SKM-1 (cell line): ENCODE results near the gene SEZ6.

Experiments used
- DNase-seq: peaks from one replicate; lab custom pipeline; 2025; ENCODE audit not compliant: unreplicated experiment; lab: John Stamatoyannopoulos, UW

Gene SEZ6, protein sequence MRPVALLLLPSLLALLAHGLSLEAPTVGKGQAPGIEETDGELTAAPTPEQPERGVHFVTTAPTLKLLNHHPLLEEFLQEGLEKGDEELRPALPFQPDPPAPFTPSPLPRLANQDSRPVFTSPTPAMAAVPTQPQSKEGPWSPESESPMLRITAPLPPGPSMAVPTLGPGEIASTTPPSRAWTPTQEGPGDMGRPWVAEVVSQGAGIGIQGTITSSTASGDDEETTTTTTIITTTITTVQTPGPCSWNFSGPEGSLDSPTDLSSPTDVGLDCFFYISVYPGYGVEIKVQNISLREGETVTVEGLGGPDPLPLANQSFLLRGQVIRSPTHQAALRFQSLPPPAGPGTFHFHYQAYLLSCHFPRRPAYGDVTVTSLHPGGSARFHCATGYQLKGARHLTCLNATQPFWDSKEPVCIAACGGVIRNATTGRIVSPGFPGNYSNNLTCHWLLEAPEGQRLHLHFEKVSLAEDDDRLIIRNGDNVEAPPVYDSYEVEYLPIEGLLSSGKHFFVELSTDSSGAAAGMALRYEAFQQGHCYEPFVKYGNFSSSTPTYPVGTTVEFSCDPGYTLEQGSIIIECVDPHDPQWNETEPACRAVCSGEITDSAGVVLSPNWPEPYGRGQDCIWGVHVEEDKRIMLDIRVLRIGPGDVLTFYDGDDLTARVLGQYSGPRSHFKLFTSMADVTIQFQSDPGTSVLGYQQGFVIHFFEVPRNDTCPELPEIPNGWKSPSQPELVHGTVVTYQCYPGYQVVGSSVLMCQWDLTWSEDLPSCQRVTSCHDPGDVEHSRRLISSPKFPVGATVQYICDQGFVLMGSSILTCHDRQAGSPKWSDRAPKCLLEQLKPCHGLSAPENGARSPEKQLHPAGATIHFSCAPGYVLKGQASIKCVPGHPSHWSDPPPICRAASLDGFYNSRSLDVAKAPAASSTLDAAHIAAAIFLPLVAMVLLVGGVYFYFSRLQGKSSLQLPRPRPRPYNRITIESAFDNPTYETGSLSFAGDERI

DNA sequence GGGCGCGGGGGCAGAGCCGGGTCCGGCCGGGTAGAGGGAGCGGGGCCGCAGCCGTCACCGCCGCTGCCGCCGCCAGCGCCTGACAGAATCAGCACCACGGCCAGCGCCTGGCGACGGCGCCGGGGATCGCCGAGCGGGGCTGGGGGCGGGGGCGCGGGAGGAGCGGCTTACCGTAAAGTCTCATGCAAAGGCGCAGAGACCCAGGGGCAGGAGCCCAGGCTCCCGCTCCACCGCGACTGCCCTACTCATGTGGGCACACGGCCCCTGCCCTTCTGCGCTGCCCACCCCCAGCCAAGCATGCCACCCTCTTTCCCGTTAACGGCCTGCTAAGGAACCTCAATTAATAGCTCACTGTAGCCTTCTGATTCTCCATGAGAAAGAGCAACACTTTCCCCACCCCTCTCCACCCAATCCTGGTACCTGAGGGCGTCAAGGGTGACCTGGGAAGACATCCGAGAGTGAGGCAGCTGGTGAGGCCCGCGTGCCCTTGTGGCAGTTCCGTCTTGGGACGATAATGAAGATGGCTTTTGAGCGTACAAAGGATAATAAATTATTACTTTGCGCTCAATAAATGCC lies at the start of gene SEZ6:
TSS of gene SEZ6 (minus strand) at position 98 of the 576 bp plus-strand sequence. CDS start 164 bp downstream, outside the sequence.
- DNase-seq, result no peak

DNA sequence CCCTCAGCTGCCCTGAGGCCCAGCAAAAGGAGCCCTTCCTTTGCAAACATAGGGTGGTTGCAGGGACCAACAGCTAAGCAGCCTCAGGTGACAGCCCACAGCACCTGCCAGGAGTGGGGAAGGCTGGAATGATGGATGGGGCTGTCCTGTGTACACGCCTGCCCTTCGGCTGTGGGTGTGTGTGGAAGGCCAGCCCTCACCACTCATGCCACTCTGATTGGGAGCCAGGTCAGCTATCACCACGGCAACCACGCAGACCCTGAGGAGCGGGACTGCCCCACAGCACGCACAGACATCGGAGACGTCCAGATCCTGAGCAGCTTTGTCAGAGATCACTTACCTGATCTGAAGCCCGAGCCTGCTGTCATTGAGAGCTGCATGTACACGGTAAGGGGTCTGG lies 49.0 kb upstream of the SEZ6 start:
- no peak for DNase-seq

DNA sequence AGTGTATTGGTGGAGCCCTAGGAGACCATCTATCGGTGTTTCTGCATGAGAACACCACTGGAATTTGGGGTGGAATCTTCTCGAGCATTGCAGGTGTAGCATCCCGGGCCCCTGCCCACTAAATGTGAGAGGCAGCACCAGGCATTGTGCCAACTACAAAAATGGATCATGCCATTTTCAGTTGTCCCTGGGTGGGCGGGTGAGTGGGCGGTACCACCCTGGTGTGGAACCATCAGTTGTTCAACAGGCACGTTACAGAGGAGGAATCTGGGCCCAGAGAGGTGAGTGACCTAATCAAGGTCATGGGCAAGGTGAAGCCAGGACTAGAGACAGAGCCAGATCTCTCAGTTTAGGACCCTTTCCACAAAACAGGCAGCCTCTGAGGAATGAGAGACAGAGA lies 45.9 kb upstream of the SEZ6 start:
- DNase-seq, result no peak

- DNase-seq, result no peak
Measured at GRCh38 chr17:29051194-29051593, 45.4 kb upstream of the SEZ6 start.

DNA sequence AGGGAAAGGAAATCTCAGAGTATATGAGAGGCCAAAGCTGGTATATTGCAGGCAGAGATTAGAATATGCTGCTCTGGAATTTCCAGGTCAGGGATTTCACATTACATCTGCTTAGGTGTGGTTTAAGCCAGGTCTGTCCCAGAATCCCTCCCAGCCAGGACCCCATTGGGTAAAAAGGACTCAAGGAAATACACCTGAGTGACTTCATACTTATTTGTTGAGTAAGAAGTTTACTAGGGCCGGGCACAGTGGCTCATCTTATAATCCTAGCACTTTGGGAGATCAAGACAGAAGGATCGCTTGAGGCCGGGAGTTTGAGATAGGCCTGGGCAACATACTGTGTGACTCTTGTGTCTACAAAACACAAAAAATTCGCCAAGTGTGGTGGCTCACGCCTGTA lies 44.3 kb upstream of the SEZ6 start:
- no peak for DNase-seq

- DNase-seq, result no peak
Measured at GRCh38 chr17:29049541-29050145, 43.8 kb upstream of the SEZ6 start.

GRCh38 chr17:29048440-29049368 lies 42.9 kb upstream of the SEZ6 start:
- DNase-seq, result no peak

- no peak for DNase-seq
Measured at GRCh38 chr17:29046473-29046839, 40.6 kb upstream of the SEZ6 start.

DNA sequence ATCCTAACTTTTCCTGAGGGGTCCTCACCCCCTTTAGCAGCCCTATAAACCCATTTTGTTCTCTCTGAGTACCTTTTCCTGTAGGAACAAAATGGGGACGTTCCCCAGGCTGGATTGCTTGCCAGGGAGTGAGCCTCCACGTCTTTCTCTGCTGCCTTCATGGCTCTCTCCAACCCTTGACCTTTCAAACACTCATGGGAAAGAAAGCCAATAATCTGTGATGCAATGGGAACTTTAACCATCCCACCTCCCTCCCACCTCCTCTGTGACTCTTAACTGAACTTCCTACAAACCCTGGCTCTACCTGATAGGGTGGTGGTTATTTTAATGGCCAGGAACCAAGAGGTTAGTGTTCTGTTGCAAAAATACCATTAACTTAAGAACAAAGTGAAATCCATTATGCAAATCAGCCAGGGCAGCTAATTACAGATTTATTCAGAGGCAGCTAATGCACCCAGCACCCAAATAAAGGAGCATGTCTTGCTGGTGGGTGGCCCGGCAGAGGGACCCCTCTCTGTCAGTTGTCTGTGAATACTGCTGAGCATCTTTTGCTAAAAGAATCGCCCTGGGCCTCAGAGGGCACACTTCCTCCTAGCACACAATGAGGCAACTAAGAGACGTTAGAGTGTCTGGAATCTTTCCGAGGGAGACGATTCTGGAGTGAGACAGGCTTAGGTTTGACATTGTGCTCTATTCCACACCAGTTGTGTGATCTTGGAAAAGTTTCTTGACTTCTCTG lies 40.1 kb upstream of the SEZ6 start:
- peak; percentile 24 for DNase-seq

DNA sequence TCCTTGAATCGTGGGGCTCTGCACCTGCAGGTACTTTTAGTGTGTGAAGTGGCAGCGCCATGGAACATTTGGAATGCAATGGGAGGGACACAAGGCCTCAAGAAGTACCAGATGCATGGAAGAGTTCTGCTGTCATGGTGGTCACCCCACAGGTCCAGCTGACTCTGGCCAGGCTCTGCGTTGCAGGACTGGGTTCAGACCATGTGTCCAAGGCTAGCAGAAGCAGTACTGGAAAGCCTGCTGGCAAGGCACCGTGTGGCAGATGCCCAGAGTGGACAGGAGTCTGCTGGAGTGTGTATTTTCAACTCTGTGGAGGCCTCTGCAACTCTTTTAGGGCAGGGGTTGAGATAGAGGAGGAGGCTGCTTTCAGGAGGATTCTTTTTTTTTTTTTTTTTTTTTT lies 39.2 kb upstream of the SEZ6 start:
- no peak for DNase-seq

GRCh38 chr17:29043539-29044145 lies 37.8 kb upstream of the SEZ6 start:
- DNase-seq, result no peak

- peak; percentile 77 for DNase-seq
Measured at GRCh38 chr17:29042679-29043538, 37.1 kb upstream of the SEZ6 start, which contains the start of gene PIPOX. Gene PIPOX (plus strand): TSS chr17:29043141. CDS start chr17:29043226, 85 bp downstream.

GRCh38 chr17:29042026-29042678 lies 36.3 kb upstream of the SEZ6 start:
- DNase-seq, result no peak

DNA sequence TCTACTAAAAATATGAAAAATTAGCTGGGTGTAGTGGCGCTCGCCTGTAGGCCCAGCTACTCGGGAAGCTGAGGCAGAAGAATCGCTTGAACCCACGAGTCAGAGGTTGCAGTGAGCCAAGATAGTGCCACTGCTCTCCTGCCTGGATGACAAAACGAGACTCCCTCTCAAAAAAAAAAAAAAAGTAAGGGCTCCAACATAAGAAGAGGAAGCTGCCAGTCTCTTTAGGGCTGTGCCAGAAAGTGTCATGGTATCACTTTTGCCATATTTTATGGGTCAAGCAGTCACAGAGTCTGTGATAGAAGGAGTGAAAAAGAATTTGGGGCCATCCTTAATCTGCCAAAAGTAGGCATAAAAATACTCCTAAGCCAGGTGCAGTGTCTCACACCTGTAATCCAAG lies 35.7 kb upstream of the SEZ6 start:
- no peak for DNase-seq

DNA sequence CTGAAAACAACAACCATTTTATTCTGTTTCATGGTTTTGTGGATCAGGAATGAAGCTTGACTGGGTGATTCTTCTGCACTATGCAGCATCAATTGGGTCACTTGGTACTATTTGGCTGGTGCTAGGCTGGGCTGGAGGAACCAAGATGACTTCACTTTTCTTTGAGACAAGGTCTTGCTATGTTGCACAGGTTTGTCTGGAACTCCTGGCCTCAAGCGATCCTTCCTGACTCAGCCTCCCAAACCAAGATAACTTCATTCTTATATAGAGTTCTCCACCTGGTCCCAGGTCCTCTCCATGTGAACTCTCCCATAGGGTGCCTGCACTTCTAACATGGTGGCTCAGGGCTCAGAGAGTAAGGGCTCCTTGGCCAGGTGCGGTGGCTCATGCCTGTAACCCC lies 35.3 kb upstream of the SEZ6 start:
- no peak for DNase-seq

DNA sequence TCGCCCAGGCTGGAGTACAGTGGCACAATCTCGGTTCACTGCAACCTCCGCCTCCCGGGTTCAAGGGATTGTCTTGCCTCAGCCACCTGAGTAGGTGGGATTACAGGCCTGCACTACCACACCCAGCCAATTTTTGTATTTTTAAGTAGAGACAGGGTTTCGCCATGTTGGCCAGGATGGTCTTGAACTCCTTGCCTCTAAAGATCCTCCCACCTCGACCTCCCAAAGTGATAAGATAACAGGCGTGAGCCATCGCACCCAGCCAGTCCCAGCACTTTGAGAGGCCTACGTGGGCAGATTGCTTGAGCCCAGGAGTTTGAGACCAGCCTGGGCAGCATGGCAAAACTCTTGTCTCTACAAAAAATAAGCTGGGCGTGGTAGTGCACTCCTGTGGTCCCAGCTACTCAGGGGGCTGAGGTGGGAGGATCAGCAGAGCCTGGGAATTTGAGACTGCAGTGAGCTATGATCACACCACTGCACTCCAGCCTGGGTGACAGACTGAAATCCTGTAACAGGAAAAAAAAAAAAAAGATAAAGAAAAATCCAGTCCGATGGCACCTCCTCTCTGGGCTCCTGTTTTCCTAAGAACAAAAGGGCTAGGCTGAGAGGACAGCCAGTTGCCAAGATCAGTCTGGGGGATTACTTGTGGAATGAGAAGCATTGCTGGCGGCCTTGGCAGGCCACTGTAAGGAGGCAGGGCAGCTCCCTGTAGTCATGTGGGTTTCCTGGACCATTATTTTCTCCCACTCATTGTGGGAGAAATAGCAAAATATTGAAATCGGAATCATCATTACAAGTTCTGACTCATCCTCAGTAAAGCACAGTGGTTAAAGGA lies 34.1 kb upstream of the SEZ6 start:
- no peak for DNase-seq
